ENCODE data around the gene IER5.
A peak's percentile ranks its signal among the peaks of the same experiment; 100 is the strongest.

IER5 gene

GRCh38 chr1:181086926-181087325 is 1.6 kb upstream of the IER5 start:
- H3K4me3 ChIP-seq (ENCODE audit: low read depth, low read length): no peak overlapping the region
- TF ChIP-seq CTCF (IDR thresholded peaks at IDR 0.05; ENCODE audit: low read depth, low read length): no peak

GRCh38 chr1:181087400-181087901 is 1.0 kb upstream of the IER5 start:
- H3K4me3 ChIP-seq (ENCODE audit: low read depth, low read length): peak overlapping the region; percentile 95
- no peak for TF ChIP-seq CTCF (IDR thresholded peaks at IDR 0.05; ENCODE audit: low read depth, low read length)

GRCh38 chr1:181089017-181089675 is 646 bp downstream of the IER5 start:
- H3K4me3 ChIP-seq (ENCODE audit: low read depth, low read length): peak overlapping the region; percentile 95
- no peak for TF ChIP-seq CTCF (IDR thresholded peaks at IDR 0.05; ENCODE audit: low read depth, low read length)

- H3K4me3 ChIP-seq (ENCODE audit: low read depth, low read length): peak overlapping the region; percentile 95
- no peak for TF ChIP-seq CTCF (IDR thresholded peaks at IDR 0.05; ENCODE audit: low read depth, low read length)
Observed at GRCh38 chr1:181089676-181090544, 1.4 kb downstream of the IER5 start.

GRCh38 chr1:181090641-181091126 is 2.2 kb downstream of the IER5 start:
- TF ChIP-seq CTCF (IDR thresholded peaks at IDR 0.05; ENCODE audit: low read depth, low read length): no peak
- H3K4me3 ChIP-seq (ENCODE audit: low read depth, low read length): peak overlapping the region; percentile 95

GRCh38 chr1:181091309-181092040 is 3.0 kb downstream of the IER5 start:
- no peak for TF ChIP-seq CTCF (IDR thresholded peaks at IDR 0.05; ENCODE audit: low read depth, low read length)
- peak overlapping the region; percentile 95 for H3K4me3 ChIP-seq (ENCODE audit: low read depth, low read length)
